ENCODE data around the gene TPR.

GRCh38 chr1:186271032-186271431 is 104.0 kb downstream of the TPR start:
- TF ChIP-seq CTCF (IDR thresholded peaks at IDR 0.05; ENCODE audit: control extremely low read depth in 1 of 3, insufficient read depth in 1 of 3, low read depth in 1 of 3, low read length in 3 of 3) (no peak), POLR2A (IDR thresholded peaks at IDR 0.05; ENCODE audit: control extremely low read depth in 1 of 2, low read depth in 2 of 2, low read length in 2 of 2) (no peak), NRF1 (IDR thresholded peaks at IDR 0.05; ENCODE audit: low read depth, low read length) (no peak), EP300 (IDR thresholded peaks at IDR 0.05; ENCODE audit: borderline replicate concordance in 1 of 2, low read depth in 2 of 2, low read length in 2 of 2) (no peak), POLR2AphosphoS5 (IDR thresholded peaks at IDR 0.05; ENCODE audit: low read depth, low read length) (no peak), BACH1 (IDR thresholded peaks at IDR 0.05; ENCODE audit: low read length) (no peak), ZNF274 (IDR thresholded peaks at IDR 0.05; ENCODE audit: borderline replicate concordance, extremely low read depth, low read length) (no peak), GABPA (IDR thresholded peaks at IDR 0.05; ENCODE audit: borderline replicate concordance, insufficient read depth, low read length) (no peak), USF2 (IDR thresholded peaks at IDR 0.05; ENCODE audit: low read length) (no peak), SUZ12 (IDR thresholded peaks at IDR 0.05; ENCODE audit: low read length) (no peak)
